ENCODE results near the gene MEF2D.

DNA sequence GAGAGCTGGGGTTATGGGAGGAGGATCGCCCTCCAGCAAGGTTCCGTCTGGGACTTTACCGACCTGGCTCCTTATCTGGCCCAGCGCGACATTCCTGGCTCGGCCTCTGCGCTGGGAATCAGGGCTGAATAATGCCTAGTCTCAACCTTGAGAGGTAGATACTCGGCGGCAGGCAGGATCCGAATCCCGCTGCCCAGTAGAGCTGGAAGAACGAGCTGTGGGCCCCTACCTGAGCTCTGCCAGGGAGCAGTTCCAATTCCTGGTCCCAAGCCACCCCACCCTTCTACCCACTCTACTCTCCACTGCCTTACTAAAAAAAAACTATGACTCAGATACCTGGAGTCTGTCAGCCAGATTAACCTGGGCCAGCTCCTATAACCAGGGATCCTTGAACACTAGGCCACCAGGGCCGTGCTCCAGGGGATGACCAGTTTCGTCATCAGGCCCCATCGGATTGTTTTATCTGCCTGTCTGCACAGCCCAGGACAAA lies 77.9 kb downstream of the MEF2D start:
- TF ChIP-seq, protein P1, sequence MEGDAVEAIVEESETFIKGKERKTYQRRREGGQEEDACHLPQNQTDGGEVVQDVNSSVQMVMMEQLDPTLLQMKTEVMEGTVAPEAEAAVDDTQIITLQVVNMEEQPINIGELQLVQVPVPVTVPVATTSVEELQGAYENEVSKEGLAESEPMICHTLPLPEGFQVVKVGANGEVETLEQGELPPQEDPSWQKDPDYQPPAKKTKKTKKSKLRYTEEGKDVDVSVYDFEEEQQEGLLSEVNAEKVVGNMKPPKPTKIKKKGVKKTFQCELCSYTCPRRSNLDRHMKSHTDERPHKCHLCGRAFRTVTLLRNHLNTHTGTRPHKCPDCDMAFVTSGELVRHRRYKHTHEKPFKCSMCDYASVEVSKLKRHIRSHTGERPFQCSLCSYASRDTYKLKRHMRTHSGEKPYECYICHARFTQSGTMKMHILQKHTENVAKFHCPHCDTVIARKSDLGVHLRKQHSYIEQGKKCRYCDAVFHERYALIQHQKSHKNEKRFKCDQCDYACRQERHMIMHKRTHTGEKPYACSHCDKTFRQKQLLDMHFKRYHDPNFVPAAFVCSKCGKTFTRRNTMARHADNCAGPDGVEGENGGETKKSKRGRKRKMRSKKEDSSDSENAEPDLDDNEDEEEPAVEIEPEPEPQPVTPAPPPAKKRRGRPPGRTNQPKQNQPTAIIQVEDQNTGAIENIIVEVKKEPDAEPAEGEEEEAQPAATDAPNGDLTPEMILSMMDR (conservative IDR thresholded peaks at IDR 0.05; ENCODE audit: low read depth, low read length): no peak
- TF ChIP-seq EZH2 (IDR thresholded peaks at IDR 0.05; ENCODE audit: borderline replicate concordance, low read depth, low read length, poor library complexity, severe bottlenecking): no peak

All from A673 (cell line).